CD4-positive, alpha-beta T cell treated with Interferon alpha-2 for 1 hour (primary cell): ENCODE measurements around the gene SGF29.
"Not testable (repeated sequence)": the region's sequence is repeated elsewhere in the genome, so short reads cannot be mapped to it uniquely, and the experiment has no call there.

ENCODE experiments used
- DNase-seq, 2 donors: peaks; one replicate each; pipeline ENCODE4 v3.0.0-alpha.2; 2020 to 2022

SGF29 gene

DNA sequence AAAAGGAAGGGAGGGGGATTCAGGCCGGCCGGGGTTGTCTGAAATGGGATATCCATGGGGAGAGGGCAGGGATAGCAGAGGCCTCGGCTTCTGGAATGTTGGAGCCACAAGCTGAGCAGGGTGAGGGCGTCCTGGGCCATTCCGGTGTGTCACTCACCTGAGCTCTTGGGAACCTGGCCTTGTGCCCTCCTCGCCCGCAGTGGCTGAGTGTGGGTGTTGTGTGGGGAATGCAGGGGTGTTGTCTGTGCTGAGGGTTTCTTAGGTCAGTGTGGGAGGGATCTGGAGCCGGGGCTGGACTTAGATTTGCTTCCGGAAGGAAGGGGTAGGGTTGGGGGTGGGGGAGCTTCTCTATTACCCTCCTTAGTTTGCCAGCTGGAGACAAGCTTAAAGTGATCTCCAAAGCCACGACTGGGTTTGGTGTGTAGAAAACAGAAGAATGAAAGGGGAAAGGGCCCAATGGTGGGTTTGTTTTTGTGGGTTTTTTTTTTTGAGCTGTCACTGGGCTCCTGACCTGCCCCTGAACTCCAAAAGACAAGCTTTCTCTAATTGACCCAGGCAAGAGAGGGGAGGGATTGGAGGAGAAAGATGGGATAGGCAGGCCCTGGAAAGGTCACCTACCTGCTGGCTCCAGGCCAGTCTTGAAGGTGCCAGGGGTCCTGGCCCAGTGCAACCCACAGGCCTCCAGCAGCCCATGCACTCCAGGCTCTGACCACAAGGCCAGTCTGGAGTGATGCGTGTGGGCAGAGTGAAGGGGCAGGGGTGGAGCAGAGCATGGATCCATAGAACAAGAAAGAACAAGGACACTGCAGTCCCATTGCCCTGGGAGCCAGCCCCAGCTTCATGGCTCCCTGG, 43.3 kb downstream of the SGF29 start, which contains the start of gene SULT1A2:
TSS of gene SULT1A2 (minus strand) at position 211 of the 852 bp plus-strand sequence. CDS start 1,120 bp downstream, outside the sequence.
- no peak for DNase-seq

- DNase-seq: no peak
Observed at GRCh38 chr16:28597692-28598261, 44.1 kb downstream of the SGF29 start.

GRCh38 chr16:28599377-28600285, 45.9 kb downstream of the SGF29 start:
- not testable (repeated sequence) for DNase-seq

- DNase-seq: not testable (repeated sequence)
Observed at GRCh38 chr16:28600965-28601364, 47.2 kb downstream of the SGF29 start.

DNA sequence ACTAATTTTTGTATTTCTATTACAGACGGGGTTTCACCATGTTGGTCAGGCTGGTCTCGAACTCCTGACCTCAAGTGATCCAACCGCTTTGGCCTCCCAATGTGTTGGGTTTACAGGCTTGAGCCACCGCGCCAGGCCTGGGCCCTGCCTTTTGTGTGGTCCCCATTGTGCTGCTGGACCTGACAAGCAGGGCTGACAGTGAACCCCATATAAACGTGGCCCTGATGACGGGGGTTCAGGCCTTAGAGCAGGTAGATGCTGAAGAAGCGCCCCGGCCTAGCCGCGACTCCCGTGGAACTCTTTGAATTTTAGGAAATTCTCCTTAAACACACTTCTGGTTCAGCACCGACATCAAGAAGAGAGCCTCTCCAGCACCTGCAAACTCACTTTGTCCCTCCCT, 47.9 kb downstream of the SGF29 start:
- not testable (repeated sequence) for DNase-seq

GRCh38 chr16:28602062-28602461, 48.3 kb downstream of the SGF29 start:
- DNase-seq: not testable (repeated sequence)

GRCh38 chr16:28602529-28602928, 48.8 kb downstream of the SGF29 start:
- DNase-seq: no peak

GRCh38 chr16:28603381-28604185, 49.9 kb downstream of the SGF29 start:
- no peak for DNase-seq

DNA sequence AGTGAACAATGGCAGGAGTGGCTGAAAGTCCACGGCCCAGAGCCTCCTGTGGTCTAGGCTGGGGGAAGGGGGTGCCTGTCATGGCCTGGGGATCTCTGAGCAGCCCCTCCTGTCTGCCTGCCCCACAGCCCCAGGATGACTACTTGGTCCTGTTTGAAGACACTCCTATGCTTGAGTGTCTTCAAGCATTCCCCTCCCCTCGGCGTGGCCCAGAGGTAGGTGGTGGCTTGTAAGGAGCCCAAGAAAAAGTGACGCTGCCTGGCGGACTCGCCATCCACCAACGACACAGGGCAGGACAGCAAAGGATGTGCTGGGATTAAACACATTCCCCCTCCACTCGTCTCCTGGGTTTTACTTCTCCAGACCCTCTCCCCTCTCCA, 50.5 kb downstream of the SGF29 start:
- DNase-seq: no peak

DNA sequence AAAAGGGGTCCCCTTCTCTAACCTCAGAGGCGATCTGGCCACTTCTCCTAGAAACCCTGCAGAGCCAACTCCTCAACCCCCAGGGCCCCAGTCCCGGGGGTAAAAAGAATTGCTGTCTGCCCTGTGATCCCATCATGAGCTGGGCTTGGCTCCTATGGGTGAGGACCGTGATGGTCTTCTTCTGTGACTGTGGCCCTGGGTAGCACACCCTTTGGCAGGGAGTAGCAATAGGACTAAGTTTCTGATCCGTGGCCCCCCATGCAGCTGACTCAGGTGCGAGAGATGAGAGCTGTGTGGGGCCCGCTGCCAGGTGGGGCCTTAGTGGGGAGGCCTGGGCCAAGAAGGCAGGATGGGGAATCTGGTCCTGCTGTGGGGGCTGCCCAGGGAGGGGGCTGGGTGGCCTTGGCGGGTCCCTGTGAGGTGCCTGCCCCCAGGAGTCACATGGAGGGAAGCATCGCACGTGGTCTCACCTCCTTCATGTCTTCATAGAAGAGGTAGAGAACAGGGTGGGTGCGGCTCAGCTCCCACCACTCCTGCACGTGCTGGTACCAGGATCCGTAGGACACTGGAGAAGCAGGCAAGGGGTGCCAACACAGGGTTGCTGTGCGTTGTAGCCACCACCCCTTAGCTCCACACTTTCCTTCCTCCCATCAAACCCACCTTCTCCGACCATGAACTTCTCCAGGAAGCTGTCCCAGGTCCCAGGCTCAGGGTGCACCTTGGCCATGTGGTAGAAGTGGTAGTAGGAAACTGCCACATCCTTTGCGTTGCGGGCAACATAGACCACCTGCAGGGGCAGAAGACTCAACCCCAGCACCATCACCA, 52.8 kb downstream of the SGF29 start:
- no peak for DNase-seq

- DNase-seq: no peak
Observed at GRCh38 chr16:28607116-28607623, 53.5 kb downstream of the SGF29 start.

- not testable (repeated sequence) for DNase-seq
Observed at GRCh38 chr16:28607681-28608495, 54.2 kb downstream of the SGF29 start.

DNA sequence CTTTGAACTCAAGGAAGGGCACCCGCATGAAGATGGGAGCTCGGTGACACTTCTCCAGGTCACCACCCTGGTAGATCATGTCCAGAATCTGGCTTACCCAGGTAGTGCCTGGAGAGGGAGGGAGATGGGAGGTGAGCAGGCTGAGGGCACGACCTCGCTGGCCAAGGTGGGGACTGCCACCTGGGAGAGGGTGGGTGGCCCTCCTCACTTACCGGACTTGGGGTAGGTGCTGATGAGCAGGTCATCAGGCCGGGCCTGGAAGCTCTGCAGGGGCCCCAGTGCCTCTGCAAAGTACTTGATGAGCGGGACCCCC, 54.7 kb downstream of the SGF29 start:
- not testable (repeated sequence) for DNase-seq

DNA sequence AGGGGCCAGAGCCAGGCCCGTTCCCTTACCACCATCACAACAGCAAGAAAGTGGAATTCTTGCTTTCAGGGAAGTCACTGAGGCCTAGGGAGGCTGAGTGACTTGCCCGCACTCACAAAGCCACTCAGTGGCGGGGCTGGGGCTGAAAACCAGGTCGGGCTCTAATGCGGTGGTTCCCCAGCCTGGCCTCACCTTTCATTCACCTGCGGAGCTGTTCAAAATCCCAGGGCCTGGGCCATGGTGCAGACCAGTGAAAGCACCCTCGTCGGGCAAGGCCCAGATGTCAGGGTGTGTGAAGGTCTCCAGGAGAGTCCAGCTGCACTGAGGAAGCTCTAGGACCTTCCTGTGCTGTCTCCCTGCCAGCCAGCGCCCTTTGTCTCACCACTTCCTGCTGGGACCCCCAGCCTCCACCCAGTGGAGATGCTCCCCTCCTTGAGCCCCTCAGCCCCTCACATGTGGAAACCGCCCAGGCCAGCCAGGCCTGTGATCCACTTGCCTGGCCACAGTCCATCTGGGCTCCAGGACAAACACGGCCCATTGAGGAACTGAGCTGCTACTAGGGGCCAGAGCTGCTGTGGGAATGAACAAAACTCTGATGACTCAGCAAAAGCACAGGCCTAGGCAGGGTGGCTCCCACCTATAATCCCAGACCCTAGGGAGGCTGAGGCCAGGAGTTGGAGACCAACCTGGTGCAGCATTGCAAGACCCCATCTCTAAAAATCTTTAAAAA, 55.3 kb downstream of the SGF29 start:
- not testable (repeated sequence) for DNase-seq

GRCh38 chr16:28609631-28610594, 56.2 kb downstream of the SGF29 start, which contains the start of gene SULT1A1:
TSS of gene SULT1A1 (minus strand) at chr16:28610044. CDS start at chr16:28608855, 1,189 bp downstream.
- no peak for DNase-seq

- DNase-seq: no peak
Observed at GRCh38 chr16:28610595-28611191, 57.0 kb downstream of the SGF29 start.

- DNase-seq: not testable (repeated sequence)
Observed at GRCh38 chr16:28612359-28613280, 58.9 kb downstream of the SGF29 start.
